H1 (cell line): ENCODE measurements around the gene PAPSS2. TPM values are rescaled to one million over a fixed set of nuclear protein-coding genes. Genes with fewer than 3 reads are reported as not detected.

Source experiments
- CTCF ChIA-PET: fragments of 300-600 bp; sonication (Branson Sonifier 250); formaldehyde crosslinking; loops from one replicate; lab custom pipeline; 2021; ENCODE audit not compliant: partially characterized antibody; lab: Charles Lee
- POLR2A ChIA-PET: fragments of 300-600 bp; sonication (Branson Sonifier 250); formaldehyde crosslinking; loops from one replicate; lab custom pipeline; 2021; ENCODE audit warnings: inconsistent platforms; ENCODE audit not compliant: partially characterized antibody; lab: Charles Lee
- DNase-seq, 2 experiments: peaks; one replicate each; pipeline versions ENCODE4 v3.0.0 to v3.0.0-alpha.2; 2010 to 2022; ENCODE audit warnings: low spot score in 2 of 2, low read depth in 1 of 2, mixed read lengths in 1 of 2
- FAIRE-seq: peaks from 2 replicates; lab custom pipeline; 2011; peaks lifted over from hg19 to GRCh38; lab: Jason Lieb, UNC
- H2AFZ ChIP-seq: 2 replicates; pipeline ENCODE4 v1.8.1; 2012; ENCODE audit warnings: low read length, inconsistent platforms
- H2AK5ac ChIP-seq: 2 replicates; pipeline ENCODE4 v1.6.1; 2013; ENCODE audit warnings: low read depth, low read length
- H2BK120ac ChIP-seq: replicated peaks from 2 replicates; pipeline ENCODE3; 2013; ENCODE audit warnings: low read depth, low read length, inconsistent platforms
- H2BK12ac ChIP-seq: 2 replicates; pipeline ENCODE4 v1.6.1; 2013; ENCODE audit warnings: low read depth, low read length
- H2BK15ac ChIP-seq: 2 replicates; pipeline ENCODE4 v1.6.1; 2013; ENCODE audit warnings: low read length
- H2BK20ac ChIP-seq: 2 replicates; pipeline ENCODE4 v1.6.1; 2013; ENCODE audit warnings: low read length
- H2BK5ac ChIP-seq: 2 replicates; pipeline ENCODE4 v1.6.1; 2013; ENCODE audit warnings: low read depth, low read length
- H3K14ac ChIP-seq: 2 replicates; pipeline ENCODE4 v1.6.1; 2013; ENCODE audit warnings: inconsistent platforms; ENCODE audit not compliant: insufficient read length
- H3K18ac ChIP-seq: 2 replicates; pipeline ENCODE4 v1.6.1; 2013; ENCODE audit warnings: low read length; ENCODE audit errors: extremely low read depth
- H3K23ac ChIP-seq: 2 replicates; pipeline ENCODE4 v1.6.1; 2013; ENCODE audit warnings: inconsistent platforms; ENCODE audit not compliant: insufficient read length
- H3K23me2 ChIP-seq: 2 replicates; pipeline ENCODE4 v1.6.1; 2013; ENCODE audit warnings: low read depth, low read length
- H3K27ac ChIP-seq: 2 replicates; pipeline ENCODE4 v1.6.1; 2011; ENCODE audit warnings: low read depth, low read length, inconsistent platforms
- H3K27me3 ChIP-seq, 4 experiments: replicated peaks in 1 of 4; 1 replicate in 1 of 4; 2 replicates in 3 of 4; pipeline versions ENCODE4 v1.6.1 to v1.8.1; 2011 to 2013; ENCODE audit warnings: low read length in 3 of 4, mild to moderate bottlenecking in 3 of 4, inconsistent platforms in 2 of 4, mixed read lengths in 2 of 4, moderate library complexity in 1 of 4; ENCODE audit not compliant: control insufficient read depth in 3 of 4, insufficient read depth in 3 of 4; ENCODE audit errors: extremely low read depth in 1 of 4
- H3K36me3 ChIP-seq, 4 experiments: 2 replicates each; pipeline versions ENCODE4 v1.6.1 to v1.8.1; 2011 to 2013; ENCODE audit warnings: mild to moderate bottlenecking in 4 of 4, low read length in 3 of 4, moderate library complexity in 2 of 4, control low read depth in 1 of 4, inconsistent platforms in 1 of 4; ENCODE audit not compliant: insufficient read depth in 4 of 4, control insufficient read depth in 2 of 4
- H3K4ac ChIP-seq: replicated peaks from 2 replicates; pipeline ENCODE3; 2013; ENCODE audit warnings: low read length, low read depth, mixed read lengths, inconsistent platforms; ENCODE audit not compliant: insufficient read length
- H3K4me1 ChIP-seq, 4 experiments: replicated peaks in 1 of 4; 1 replicate in 1 of 4; 2 replicates in 3 of 4; pipeline versions ENCODE4 v1.6.1 to v1.8.1; 2011 to 2013; ENCODE audit warnings: low read length in 3 of 4, inconsistent platforms in 2 of 4, mixed read lengths in 1 of 4; ENCODE audit not compliant: insufficient read depth in 4 of 4, control insufficient read depth in 3 of 4
- H3K4me2 ChIP-seq, 2 experiments: 2 replicates each; pipeline versions ENCODE4 v1.6.1 to v1.8.1; 2011 to 2013; ENCODE audit warnings: low read depth in 2 of 2, low read length in 2 of 2, control low read depth in 1 of 2, inconsistent platforms in 1 of 2, mild to moderate bottlenecking in 1 of 2; ENCODE audit not compliant: insufficient read depth in 1 of 2
- H3K4me3 ChIP-seq, 4 experiments: fragments of 200-600, 300-600 bp in 1 of 4; sonication (generic), shearing (Covaris generic), sonication (Bioruptor Twin) in 1 of 4; 2 replicates each; pipeline versions ENCODE4 v1.5.1 to v1.8.1; 2011 to 2016; ENCODE audit warnings: low read length in 4 of 4, low read depth in 3 of 4, control low read depth in 2 of 4, inconsistent platforms in 2 of 4, mild to moderate bottlenecking in 2 of 4, mixed read lengths in 1 of 4, moderate library complexity in 1 of 4; ENCODE audit not compliant: insufficient read depth in 2 of 4; ENCODE audit errors: extremely low read depth in 1 of 4
- H3K56ac ChIP-seq: replicated peaks from 2 replicates; pipeline ENCODE3; 2013; ENCODE audit warnings: low read depth, mild to moderate bottlenecking, mixed read lengths, low read length, inconsistent platforms; ENCODE audit not compliant: insufficient read length
- H3K79me1 ChIP-seq: 2 replicates; pipeline ENCODE4 v1.6.1; 2013; ENCODE audit warnings: low read depth, low read length, control low read depth
- H3K79me2 ChIP-seq, 2 experiments: 2 replicates each; pipeline versions ENCODE4 v1.6.1 to v1.8.1; 2012 to 2013; ENCODE audit warnings: low read length in 2 of 2, mild to moderate bottlenecking in 2 of 2, inconsistent platforms in 1 of 2; ENCODE audit not compliant: insufficient read depth in 2 of 2, control insufficient read depth in 1 of 2
- H3K9ac ChIP-seq, 4 experiments: replicated peaks in 1 of 4; 1 replicate in 1 of 4; 2 replicates in 3 of 4; pipeline versions ENCODE4 v1.6.1 to v1.8.1; 2011 to 2013; ENCODE audit warnings: low read depth in 3 of 4, low read length in 3 of 4, control low read depth in 2 of 4, mild to moderate bottlenecking in 2 of 4, moderate library complexity in 2 of 4, inconsistent platforms in 1 of 4; ENCODE audit errors: extremely low read depth in 1 of 4
- H3K9me3 ChIP-seq, 2 experiments: 2 replicates each; pipeline versions ENCODE4 v1.6.1 to v1.8.1; 2012 to 2013; ENCODE audit warnings: mild to moderate bottlenecking in 2 of 2, moderate library complexity in 2 of 2, control low read depth in 1 of 2, inconsistent platforms in 1 of 2, low read depth in 1 of 2, low read length in 1 of 2, mixed read lengths in 1 of 2; ENCODE audit not compliant: insufficient read depth in 2 of 2
- H4K20me1 ChIP-seq, 2 experiments: replicated peaks in 1 of 2; 2 replicates each; pipeline versions ENCODE3 to v1.8.1; 2011 to 2013; ENCODE audit warnings: inconsistent platforms in 2 of 2, low read length in 2 of 2, mild to moderate bottlenecking in 1 of 2; ENCODE audit not compliant: insufficient read depth in 2 of 2, control insufficient read depth in 1 of 2
- H4K5ac ChIP-seq: 2 replicates; pipeline ENCODE4 v1.6.1; 2013; ENCODE audit warnings: low read length, low read depth, mixed read lengths, inconsistent platforms; ENCODE audit not compliant: insufficient read length
- H4K8ac ChIP-seq: 2 replicates; pipeline ENCODE4 v1.8.0; 2013; ENCODE audit warnings: mild to moderate bottlenecking, moderate library complexity, low read length, inconsistent platforms; ENCODE audit not compliant: insufficient read depth; ENCODE audit errors: extremely low read depth
- H4K91ac ChIP-seq: replicated peaks from 2 replicates; pipeline ENCODE3; 2013; ENCODE audit warnings: low read length, mixed read lengths, inconsistent platforms; ENCODE audit not compliant: insufficient read length
- CBX8 ChIP-seq: fragments of 300-800, 300-1000 bp; sonication (generic); IDR thresholded peaks from 2 replicates; pipeline ENCODE4 v1.7.1; 2016; ENCODE audit warnings: low read depth, low read length, borderline replicate concordance
- CHD1 ChIP-seq: IDR thresholded peaks from 2 replicates; pipeline ENCODE4 v1.6.1; 2012; ENCODE audit warnings: low read depth, low read length, improper control_type of control experiment
- GABPA ChIP-seq: IDR thresholded peaks from 2 replicates; pipeline ENCODE4 v1.6.1; 2011; ENCODE audit warnings: mild to moderate bottlenecking, low read length, moderate library complexity, borderline replicate concordance; ENCODE audit not compliant: insufficient read depth
- KDM1A ChIP-seq: fragments of 200-600, 300-600 bp; sonication (generic); IDR thresholded peaks from 2 replicates; pipeline ENCODE4 v1.7.1; 2016; ENCODE audit warnings: mild to moderate bottlenecking, low read length, borderline replicate concordance
- POU5F1 ChIP-seq: IDR thresholded peaks from 2 replicates; pipeline ENCODE4 v1.6.1; 2011; ENCODE audit warnings: low read depth, mild to moderate bottlenecking, low read length, moderate library complexity
- RBBP5 ChIP-seq: IDR thresholded peaks from 2 replicates; pipeline ENCODE4 v1.7.1; 2012; ENCODE audit warnings: low read depth, mild to moderate bottlenecking, inconsistent platforms, low read length, moderate library complexity, borderline replicate concordance
- RNF2 ChIP-seq: fragments of 200-900, 300-1000 bp; sonication (generic); IDR thresholded peaks from 2 replicates; pipeline ENCODE4 v1.7.1; 2016; ENCODE audit warnings: borderline replicate concordance, low read depth, mild to moderate bottlenecking, antibody characterized with exemption, low read length; ENCODE audit not compliant: poor library complexity, severe bottlenecking; ENCODE audit errors: missing control alignments
- SAP30 ChIP-seq: fragments of 300-600 bp; sonication (generic); IDR thresholded peaks from 2 replicates; pipeline ENCODE4 v1.7.1; 2012; ENCODE audit warnings: low read length, moderate library complexity, mild to moderate bottlenecking, inconsistent platforms; ENCODE audit not compliant: insufficient read depth, insufficient replicate concordance
- SP4 ChIP-seq: IDR thresholded peaks from 2 replicates; pipeline ENCODE4 v1.6.1; 2012; ENCODE audit warnings: low read length, inconsistent platforms
- TAF7 ChIP-seq: optimal IDR thresholded peaks from 2 replicates; pipeline ENCODE3; 2011; ENCODE audit warnings: low read depth, mild to moderate bottlenecking, inconsistent platforms, low read length, moderate library complexity, borderline replicate concordance
- YY1 ChIP-seq: IDR thresholded peaks from 2 replicates; pipeline ENCODE4 v1.6.1; 2011; ENCODE audit warnings: low read depth, mild to moderate bottlenecking, low read length
- ZNF274 ChIP-seq: IDR thresholded peaks from 2 replicates; pipeline ENCODE4 v1.7.0; 2012; ENCODE audit warnings: low read length, borderline replicate concordance; ENCODE audit errors: extremely low read depth
- WGBS, 2 experiments: shearing (Covaris generic) in 1 of 2; methylation state at CpG; one replicate each; pipeline versions ENCODE4 v1.1.6 to v1.1.7; 2013 to 2015; ENCODE audit warnings: low lambda C conversion rate in 2 of 2, mixed read lengths in 2 of 2, inconsistent platforms in 1 of 2, low coverage in 1 of 2, missing lambda C conversion rate in 1 of 2; ENCODE audit not compliant: insufficient replicate concordance in 2 of 2, insufficient coverage in 1 of 2, insufficient read length in 1 of 2; ENCODE audit errors: extremely low coverage in 1 of 2, missing lambda C conversion rate in 1 of 2; 5-methylcytosine and 5-hydroxymethylcytosine counted together
- polyA plus RNA-seq, 7 experiments: library from polyadenylated mRNA; depleted of rRNA in 3 of 7; stranded (reverse) in 5 of 7; unstranded in 2 of 7; fragments of >200 nt in 5 of 7; fragments of 200-250 nt in 2 of 7; gene quantifications; 1 replicate in 5 of 7; 2 replicates in 1 of 7; 4 replicates in 1 of 7; pipeline versions ENCODE4 v1.2.1 to v1.2.3, GENCODE V29; 2011 to 2013; ENCODE audit warnings: missing spikeins in 2 of 7, mixed read lengths in 2 of 7
- total RNA-seq: library from RNA; stranded (reverse); fragmentation: NEBNext Ultra II Directional; extraction: Animal tissue kit (Norgen Biotek cat#: 25700); gene quantifications from 2 replicates; pipeline ENCODE4 v1.2.1, GENCODE V29; 2021
- TF ChIP-seq, protein P1 (sequence below): IDR thresholded peaks from 2 replicates; pipeline ENCODE4 v1.6.1; 2012; ENCODE audit warnings: inconsistent platforms

Gene PAPSS2
- total and polyA plus RNA-seq, 2 of the 8 experiments (the other 6 are each of a cell fraction or from before 2014, with no cell fraction given) = 7.6 to 20.2 TPM

DNA sequence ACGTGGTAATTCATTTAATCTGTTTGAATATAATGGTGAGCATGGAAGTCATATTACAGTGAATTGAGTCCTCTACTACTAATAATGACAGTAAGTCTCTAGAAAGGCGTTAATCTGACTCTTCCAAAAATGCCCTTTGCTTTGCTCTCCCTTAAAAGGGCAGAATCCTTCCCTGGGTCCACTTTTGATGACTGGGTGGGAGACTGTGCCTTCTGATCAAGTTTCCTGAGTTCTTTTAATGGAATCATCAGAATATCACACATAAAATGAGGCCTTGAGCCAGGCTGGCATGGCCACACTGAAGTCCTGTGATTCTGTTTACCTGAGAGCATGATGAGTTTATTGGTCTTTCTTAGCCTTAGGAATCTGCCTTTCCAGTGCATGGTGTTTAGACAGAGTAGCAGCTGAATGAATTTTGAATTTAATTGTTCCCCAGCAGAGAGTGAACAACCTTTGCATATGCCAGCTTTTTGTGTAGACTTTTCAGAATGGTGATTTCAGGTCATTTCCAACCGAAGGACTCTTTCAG lies 33.3 kb downstream of the PAPSS2 start:
- FAIRE-seq (no peak), DNase-seq (no peak)
- H3K79me1 ChIP-seq = 0 out of 2 replicates have a peak, but pooled peaks cover 5% of the 10 kb centered on the region
- H3K4me2 ChIP-seq = no peak overlapping the region
- no peak overlapping the region for H2BK12ac ChIP-seq
- H3K27me3 ChIP-seq = no peaks in the 10 kb centered on the region
- no peaks in the 10 kb centered on the region for H3K79me2 ChIP-seq
- H2BK15ac ChIP-seq = no peak overlapping the region
- 95% methylated on average over 3 of the region's 3 CpGs; no CpG with 5 or more reads in 1 of the 2 experiments for whole genome bisulfite sequencing, 2 experiments
- H4K8ac ChIP-seq = no peak overlapping the region
- H2BK5ac ChIP-seq = no peak overlapping the region
- no peak overlapping the region for H3K56ac ChIP-seq
- no peak overlapping the region for H2BK120ac ChIP-seq
- no peak overlapping the region for H3K18ac ChIP-seq
- no peak overlapping the region for H3K23ac ChIP-seq
- no peak overlapping the region for H3K9ac ChIP-seq
- no peak overlapping the region for H4K91ac ChIP-seq
- ChIA-PET CTCF (interaction anchor here (1.2 to 1.6 kb wide), 2 partner anchors 42 to 175 kb away, joined by 3 to 4 read pairs; no protein-coding TSS in a partner anchor), POLR2A (interaction anchor here (0.5 kb wide), 1 partner anchor 1180 kb away, joined by 3 read pairs; no protein-coding TSS in a partner anchor)
- H4K20me1 ChIP-seq = no peaks in the 10 kb centered on the region
- no peak overlapping the region for H3K14ac ChIP-seq
- no peaks in the 10 kb centered on the region for H3K9me3 ChIP-seq
- no peaks in the 10 kb centered on the region for H3K36me3 ChIP-seq
- H3K4ac ChIP-seq = no peak overlapping the region
- no peaks in the 10 kb centered on the region for H3K23me2 ChIP-seq
- H2BK20ac ChIP-seq = no peak overlapping the region
- no peak overlapping the region for H3K4me3 ChIP-seq
- H3K4me1 ChIP-seq = no peaks in the 10 kb centered on the region
- H2AFZ ChIP-seq = no peak overlapping the region
- H2AK5ac ChIP-seq = no peak overlapping the region
- H3K27ac ChIP-seq = no peak overlapping the region
- H4K5ac ChIP-seq = no peak overlapping the region
- TF ChIP-seq RNF2 (no peak), GABPA (no peak), CHD1 (no peak), KDM1A (no peak), SP4 (no peak), CBX8 (no peak), YY1 (no peak), POU5F1 (no peak), RBBP5 (no peak), TAF7 (no peak), SAP30 (no peak), ZNF274 (no peak)
- TF ChIP-seq, protein P1, sequence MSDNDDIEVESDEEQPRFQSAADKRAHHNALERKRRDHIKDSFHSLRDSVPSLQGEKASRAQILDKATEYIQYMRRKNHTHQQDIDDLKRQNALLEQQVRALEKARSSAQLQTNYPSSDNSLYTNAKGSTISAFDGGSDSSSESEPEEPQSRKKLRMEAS = no peak
